ENCODE data around the gene BPTF.
"Not testable (repeated sequence)": the region's sequence is repeated elsewhere in the genome, so short reads cannot be mapped to it uniquely, and the experiment has no call there.

DNA sequence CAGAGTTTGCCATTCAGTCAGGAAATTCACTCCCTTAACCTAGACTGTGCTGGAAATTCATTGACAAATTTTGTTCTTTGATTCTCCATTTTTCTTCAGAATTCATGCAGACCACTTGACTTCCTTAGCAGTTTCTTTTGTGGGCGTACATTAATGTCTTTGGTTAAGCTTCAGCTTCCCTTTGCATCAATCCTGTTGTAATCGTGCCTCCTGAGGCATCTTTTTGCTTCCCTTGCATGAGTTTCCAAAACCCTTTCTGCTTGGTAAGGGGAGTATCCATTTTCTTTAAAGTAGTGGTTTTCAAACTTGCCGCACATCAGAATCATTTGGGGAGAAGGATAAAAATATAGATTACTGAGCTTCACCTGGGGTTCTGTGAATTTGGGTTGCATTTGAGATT is 23.5 kb downstream of the BPTF start:
- TF ChIP-seq POLR2A, CTCF (IDR thresholded peaks at IDR 0.05): not testable (repeated sequence)
